ENCODE data around the gene SORD. TPM values are rescaled to one million over a fixed set of nuclear protein-coding genes. Genes with fewer than 3 reads are reported as not detected.

SORD gene
- total RNA-seq, 4 donors from 2014 or later, result 1.9 to 7.3 (median 4.7) TPM

- no peak for TF ChIP-seq CTCF (IDR thresholded peaks at IDR 0.05; ENCODE audit: low read depth)
Observed at GRCh38 chr15:45087513-45087912, 64.5 kb downstream of the SORD start.

- TF ChIP-seq CTCF (IDR thresholded peaks at IDR 0.05; ENCODE audit: low read depth), result no peak
Observed at GRCh38 chr15:45088801-45089711, 66.1 kb downstream of the SORD start.

- TF ChIP-seq CTCF (IDR thresholded peaks at IDR 0.05; ENCODE audit: low read depth), result no peak
Observed at GRCh38 chr15:45089712-45090373, 66.8 kb downstream of the SORD start.

GRCh38 chr15:45091161-45091560 lies 68.2 kb downstream of the SORD start:
- TF ChIP-seq CTCF (IDR thresholded peaks at IDR 0.05; ENCODE audit: low read depth), result no peak

GRCh38 chr15:45091576-45091975 lies 68.6 kb downstream of the SORD start:
- TF ChIP-seq CTCF (IDR thresholded peaks at IDR 0.05; ENCODE audit: low read depth), result no peak

GRCh38 chr15:45093013-45093412 lies 70.0 kb downstream of the SORD start:
- no peak for TF ChIP-seq CTCF (IDR thresholded peaks at IDR 0.05; ENCODE audit: low read depth)

- no peak for TF ChIP-seq CTCF (IDR thresholded peaks at IDR 0.05; ENCODE audit: low read depth)
Observed at GRCh38 chr15:45093622-45094357, 70.8 kb downstream of the SORD start.
